ENCODE data around the gene SUN5.

DNA sequence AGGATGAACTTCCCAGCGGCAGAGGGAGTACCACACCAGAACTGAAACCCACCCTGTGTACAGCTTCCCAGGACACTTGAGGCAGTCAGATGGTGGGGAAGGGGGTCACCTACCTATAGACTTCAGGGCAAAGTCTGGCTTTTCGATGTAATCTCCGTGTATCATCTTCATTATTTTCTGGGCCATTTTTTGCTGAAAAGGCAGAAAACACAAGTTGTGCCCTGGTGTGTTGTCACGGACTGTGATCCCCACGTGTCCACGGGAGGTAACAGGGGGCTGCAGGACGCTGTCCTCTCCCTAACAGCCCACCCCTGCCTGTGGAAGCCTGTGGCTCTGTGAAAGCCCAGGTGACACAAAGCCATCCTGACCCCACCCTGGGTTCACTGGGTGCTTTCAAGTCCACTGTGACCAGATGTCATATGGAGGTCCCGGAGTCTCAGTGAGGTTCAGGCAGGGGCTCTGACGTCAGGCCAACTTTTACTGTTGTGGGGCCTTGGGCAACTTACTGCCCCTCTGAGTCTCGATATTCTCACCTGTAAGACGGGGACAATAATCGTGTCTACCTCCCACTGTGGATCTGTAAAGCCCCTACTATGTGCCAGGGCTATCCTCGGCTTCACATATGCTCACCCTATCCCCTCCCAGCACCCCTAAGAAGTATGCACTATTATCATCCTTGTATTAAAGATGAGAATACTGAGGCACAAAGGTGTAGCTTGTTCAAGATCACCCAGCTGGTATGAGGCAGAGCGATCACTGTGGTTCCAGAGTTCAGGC, 14.5 kb downstream of the SUN5 start:
- TF ChIP-seq, protein P1, sequence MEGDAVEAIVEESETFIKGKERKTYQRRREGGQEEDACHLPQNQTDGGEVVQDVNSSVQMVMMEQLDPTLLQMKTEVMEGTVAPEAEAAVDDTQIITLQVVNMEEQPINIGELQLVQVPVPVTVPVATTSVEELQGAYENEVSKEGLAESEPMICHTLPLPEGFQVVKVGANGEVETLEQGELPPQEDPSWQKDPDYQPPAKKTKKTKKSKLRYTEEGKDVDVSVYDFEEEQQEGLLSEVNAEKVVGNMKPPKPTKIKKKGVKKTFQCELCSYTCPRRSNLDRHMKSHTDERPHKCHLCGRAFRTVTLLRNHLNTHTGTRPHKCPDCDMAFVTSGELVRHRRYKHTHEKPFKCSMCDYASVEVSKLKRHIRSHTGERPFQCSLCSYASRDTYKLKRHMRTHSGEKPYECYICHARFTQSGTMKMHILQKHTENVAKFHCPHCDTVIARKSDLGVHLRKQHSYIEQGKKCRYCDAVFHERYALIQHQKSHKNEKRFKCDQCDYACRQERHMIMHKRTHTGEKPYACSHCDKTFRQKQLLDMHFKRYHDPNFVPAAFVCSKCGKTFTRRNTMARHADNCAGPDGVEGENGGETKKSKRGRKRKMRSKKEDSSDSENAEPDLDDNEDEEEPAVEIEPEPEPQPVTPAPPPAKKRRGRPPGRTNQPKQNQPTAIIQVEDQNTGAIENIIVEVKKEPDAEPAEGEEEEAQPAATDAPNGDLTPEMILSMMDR (IDR thresholded peaks at IDR 0.05), result no peak
- TF ChIP-seq EP300 (IDR thresholded peaks at IDR 0.05), result no peak

Measured in ovary (tissue), 3 donors.